Trophoblast cell (in vitro differentiated cells and primary cell): ENCODE results near the gene GALK2.

Source experiments
- DNase-seq, 2 donors: peaks; one replicate each; pipeline ENCODE4 v3.0.0-alpha.2; 2016
- H2AFZ ChIP-seq: 2 replicates; pipeline ENCODE4 v1.6.1; 2013; ENCODE audit warnings: low read length, moderate library complexity, mild to moderate bottlenecking; ENCODE audit not compliant: insufficient read depth, poor library complexity
- H2AK5ac ChIP-seq: 2 replicates; pipeline ENCODE4 v1.6.1; 2013; ENCODE audit warnings: mild to moderate bottlenecking, low read length
- H2BK120ac ChIP-seq: 2 replicates; pipeline ENCODE4 v1.6.1; 2013; ENCODE audit warnings: low read length, mild to moderate bottlenecking, moderate library complexity; ENCODE audit not compliant: insufficient read depth, poor library complexity
- H2BK12ac ChIP-seq: 2 replicates; pipeline ENCODE4 v1.6.1; 2013; ENCODE audit warnings: mild to moderate bottlenecking, low read length, moderate library complexity
- H2BK5ac ChIP-seq: 2 replicates; pipeline ENCODE4 v1.6.1; 2013; ENCODE audit warnings: low read length, low read depth, moderate library complexity, mild to moderate bottlenecking; ENCODE audit not compliant: poor library complexity
- H3K14ac ChIP-seq: 2 replicates; pipeline ENCODE4 v1.6.1; 2013; ENCODE audit warnings: mild to moderate bottlenecking, low read length
- H3K18ac ChIP-seq: 2 replicates; pipeline ENCODE4 v1.6.1; 2013; ENCODE audit warnings: mild to moderate bottlenecking, low read length
- H3K23ac ChIP-seq: 2 replicates; pipeline ENCODE4 v1.6.1; 2013; ENCODE audit warnings: low read length
- H3K27ac ChIP-seq: 2 replicates; pipeline ENCODE4 v1.5.1; 2013; ENCODE audit warnings: low read depth, mild to moderate bottlenecking, inconsistent platforms, low read length, moderate library complexity
- H3K27me3 ChIP-seq: 2 replicates; pipeline ENCODE4 v1.6.1; 2013; ENCODE audit warnings: inconsistent platforms, mild to moderate bottlenecking, low read length, moderate library complexity; ENCODE audit not compliant: insufficient read depth
- H3K36me3 ChIP-seq, 2 experiments: 1 replicate in 1 of 2; 2 replicates in 1 of 2; pipeline ENCODE4 v1.6.1; 2013; ENCODE audit warnings: low read length in 2 of 2, mild to moderate bottlenecking in 2 of 2, moderate library complexity in 1 of 2; ENCODE audit not compliant: insufficient read depth in 2 of 2, control insufficient read depth in 1 of 2
- H3K4ac ChIP-seq: 2 replicates; pipeline ENCODE4 v1.6.1; 2013; ENCODE audit warnings: low read depth, mild to moderate bottlenecking, low read length, moderate library complexity
- H3K4me1 ChIP-seq, 2 experiments: 1 replicate in 1 of 2; 2 replicates in 1 of 2; pipeline ENCODE4 v1.6.1; 2013; ENCODE audit warnings: low read length in 2 of 2, mild to moderate bottlenecking in 2 of 2, moderate library complexity in 1 of 2; ENCODE audit not compliant: insufficient read depth in 2 of 2, control insufficient read depth in 1 of 2
- H3K4me2 ChIP-seq: 2 replicates; pipeline ENCODE4 v1.6.1; 2013; ENCODE audit warnings: inconsistent platforms, mild to moderate bottlenecking, low read length, moderate library complexity
- H3K4me3 ChIP-seq: 2 replicates; pipeline ENCODE4 v1.5.1; 2013; ENCODE audit warnings: mild to moderate bottlenecking, low read depth, low read length, inconsistent platforms
- H3K79me1 ChIP-seq: one replicate; pipeline ENCODE4 v1.6.1; 2013; ENCODE audit warnings: low read length
- H3K79me2 ChIP-seq: 2 replicates; pipeline ENCODE4 v1.6.1; 2013; ENCODE audit warnings: low read length, mild to moderate bottlenecking; ENCODE audit not compliant: control insufficient read depth, insufficient read depth, poor library complexity
- H3K9ac ChIP-seq: 2 replicates; pipeline ENCODE4 v1.6.1; 2013; ENCODE audit warnings: mild to moderate bottlenecking, low read length
- H3K9me3 ChIP-seq: 2 replicates; pipeline ENCODE4 v1.6.1; 2013; ENCODE audit warnings: low read depth, mild to moderate bottlenecking, control low read depth, inconsistent platforms, low read length; ENCODE audit not compliant: insufficient read depth
- H4K12ac ChIP-seq: 2 replicates; pipeline ENCODE4 v1.6.1; 2013; ENCODE audit warnings: low read depth, mild to moderate bottlenecking, low read length, moderate library complexity
- H4K8ac ChIP-seq: 2 replicates; pipeline ENCODE4 v1.6.1; 2013; ENCODE audit warnings: low read depth, mild to moderate bottlenecking, low read length, moderate library complexity
- H4K91ac ChIP-seq: one replicate; pipeline ENCODE4 v1.6.1; 2013; ENCODE audit warnings: low read depth, mild to moderate bottlenecking, low read length, moderate library complexity
- whole genome bisulfite sequencing: extraction: QIAGEN DNeasy Blood & Tissue Kit; methylation state at CpG from one replicate; pipeline ENCODE4 v1.1.7; 2013; ENCODE audit warnings: missing lambda C conversion rate; ENCODE audit not compliant: insufficient read length, insufficient coverage; ENCODE audit errors: extremely low coverage; 5-methylcytosine and 5-hydroxymethylcytosine counted together

The GALK2 gene

GRCh38 chr15:49215768-49216739 is 46.0 kb downstream of the GALK2 start:
- H4K91ac ChIP-seq: no peak overlapping the region
- no peaks in the 10 kb centered on the region for H3K79me1 ChIP-seq
- H2BK5ac ChIP-seq: no peak overlapping the region
- no peak for DNase-seq
- H2AFZ ChIP-seq: no peak overlapping the region
- H4K8ac ChIP-seq: no peak overlapping the region
- H3K79me2 ChIP-seq: no peaks in the 10 kb centered on the region
- no peak overlapping the region for H2AK5ac ChIP-seq
- H3K23ac ChIP-seq: no peak overlapping the region
- no peak overlapping the region for H3K9ac ChIP-seq
- no peak overlapping the region for H3K18ac ChIP-seq
- no CpG with 5 or more reads among the region's 7 CpGs for WGBS
- peaks cover 1 to 2% of the 10 kb centered on the region in 2 experiments for H3K36me3 ChIP-seq
- no peak overlapping the region for H2BK120ac ChIP-seq
- no peak overlapping the region for H4K12ac ChIP-seq
- no peaks in the 10 kb centered on the region for H3K9me3 ChIP-seq
- H3K4me1 ChIP-seq: no peaks in the 10 kb centered on the region
- H3K27ac ChIP-seq: no peak overlapping the region
- no peak overlapping the region for H3K4ac ChIP-seq
- no peak overlapping the region for H3K4me2 ChIP-seq
- H3K27me3 ChIP-seq: no peaks in the 10 kb centered on the region
- H2BK12ac ChIP-seq: no peak overlapping the region
- no peak overlapping the region for H3K4me3 ChIP-seq
- H3K14ac ChIP-seq: no peak overlapping the region

GRCh38 chr15:49223536-49224274 is 53.7 kb downstream of the GALK2 start:
- DNase-seq: no peak
- H4K91ac ChIP-seq: no peak overlapping the region
- H2AFZ ChIP-seq: no peak overlapping the region
- no peak overlapping the region for H3K4ac ChIP-seq
- no peaks in the 10 kb centered on the region for H3K79me2 ChIP-seq
- no peak overlapping the region for H2BK5ac ChIP-seq
- no peak overlapping the region for H4K12ac ChIP-seq
- peaks cover 0 to 8% of the 10 kb centered on the region in 2 experiments for H3K4me1 ChIP-seq
- H3K27ac ChIP-seq: no peak overlapping the region
- no CpG with 5 or more reads among the region's 3 CpGs for WGBS
- H3K14ac ChIP-seq: no peak overlapping the region
- H3K18ac ChIP-seq: no peak overlapping the region
- no peaks in the 10 kb centered on the region for H3K27me3 ChIP-seq
- no peak overlapping the region for H3K4me2 ChIP-seq
- no peak overlapping the region for H2BK12ac ChIP-seq
- no peak overlapping the region for H2AK5ac ChIP-seq
- H3K36me3 ChIP-seq: peaks cover under 1 to 2% of the 10 kb centered on the region in 2 experiments
- H3K79me1 ChIP-seq: no peaks in the 10 kb centered on the region
- H3K9ac ChIP-seq: no peak overlapping the region
- H2BK120ac ChIP-seq: no peak overlapping the region
- H3K9me3 ChIP-seq: no peaks in the 10 kb centered on the region
- H3K4me3 ChIP-seq: no peak overlapping the region
- H4K8ac ChIP-seq: no peak overlapping the region
- H3K23ac ChIP-seq: no peak overlapping the region

- no peak overlapping the region for H3K4me2 ChIP-seq
- WGBS: no CpG with 5 or more reads among the region's 3 CpGs
- H3K9me3 ChIP-seq: no peaks in the 10 kb centered on the region
- H3K4me3 ChIP-seq: no peak overlapping the region
- no peak overlapping the region for H3K23ac ChIP-seq
- no peak overlapping the region for H2BK5ac ChIP-seq
- peaks cover 0 to 8% of the 10 kb centered on the region in 2 experiments for H3K4me1 ChIP-seq
- H2BK120ac ChIP-seq: no peak overlapping the region
- no peak overlapping the region for H3K27ac ChIP-seq
- no peak overlapping the region for H3K9ac ChIP-seq
- H2BK12ac ChIP-seq: no peak overlapping the region
- H3K79me2 ChIP-seq: no peaks in the 10 kb centered on the region
- H3K14ac ChIP-seq: no peak overlapping the region
- H4K91ac ChIP-seq: no peak overlapping the region
- H2AFZ ChIP-seq: no peak overlapping the region
- DNase-seq: peak; percentile 16 to 51
- H3K36me3 ChIP-seq: no peaks in the 10 kb centered on the region
- H4K8ac ChIP-seq: no peak overlapping the region
- H2AK5ac ChIP-seq: no peak overlapping the region
- H3K4ac ChIP-seq: no peak overlapping the region
- no peak overlapping the region for H3K18ac ChIP-seq
- H4K12ac ChIP-seq: no peak overlapping the region
- H3K27me3 ChIP-seq: no peaks in the 10 kb centered on the region
- no peaks in the 10 kb centered on the region for H3K79me1 ChIP-seq
Measured at GRCh38 chr15:49225572-49226281, 55.7 kb downstream of the GALK2 start.

- no peak overlapping the region for H3K9ac ChIP-seq
- no peak overlapping the region for H3K18ac ChIP-seq
- H2AFZ ChIP-seq: no peak overlapping the region
- no peak overlapping the region for H3K4ac ChIP-seq
- H3K27ac ChIP-seq: no peak overlapping the region
- no peak overlapping the region for H2BK120ac ChIP-seq
- H3K4me3 ChIP-seq: no peak overlapping the region
- H3K23ac ChIP-seq: no peak overlapping the region
- no peak overlapping the region for H4K8ac ChIP-seq
- H3K14ac ChIP-seq: no peak overlapping the region
- H3K4me1 ChIP-seq: peaks cover 0 to 8% of the 10 kb centered on the region in 2 experiments
- H3K4me2 ChIP-seq: no peak overlapping the region
- H3K79me2 ChIP-seq: no peaks in the 10 kb centered on the region
- no peak for DNase-seq
- no peaks in the 10 kb centered on the region for H3K27me3 ChIP-seq
- no peak overlapping the region for H4K91ac ChIP-seq
- no peaks in the 10 kb centered on the region for H3K79me1 ChIP-seq
- H3K9me3 ChIP-seq: no peaks in the 10 kb centered on the region
- no peak overlapping the region for H4K12ac ChIP-seq
- no peak overlapping the region for H2BK5ac ChIP-seq
- no peak overlapping the region for H2BK12ac ChIP-seq
- H3K36me3 ChIP-seq: no peaks in the 10 kb centered on the region
- no peak overlapping the region for H2AK5ac ChIP-seq
Measured at GRCh38 chr15:49227602-49228001, 57.6 kb downstream of the GALK2 start.
